Activated CD4-positive, CD25-positive, alpha-beta regulatory T cell (primary cell): Measurements from ENCODE around the gene PDZRN4.
"Not testable (repeated sequence)": the region's sequence is repeated elsewhere in the genome, so short reads cannot be mapped to it uniquely, and the experiment has no call there.

Source experiments
- DNase-seq, 4 experiments: peaks; one replicate each; lab custom pipeline; 2025; lab: John Stamatoyannopoulos, UW

Gene PDZRN4

DNA sequence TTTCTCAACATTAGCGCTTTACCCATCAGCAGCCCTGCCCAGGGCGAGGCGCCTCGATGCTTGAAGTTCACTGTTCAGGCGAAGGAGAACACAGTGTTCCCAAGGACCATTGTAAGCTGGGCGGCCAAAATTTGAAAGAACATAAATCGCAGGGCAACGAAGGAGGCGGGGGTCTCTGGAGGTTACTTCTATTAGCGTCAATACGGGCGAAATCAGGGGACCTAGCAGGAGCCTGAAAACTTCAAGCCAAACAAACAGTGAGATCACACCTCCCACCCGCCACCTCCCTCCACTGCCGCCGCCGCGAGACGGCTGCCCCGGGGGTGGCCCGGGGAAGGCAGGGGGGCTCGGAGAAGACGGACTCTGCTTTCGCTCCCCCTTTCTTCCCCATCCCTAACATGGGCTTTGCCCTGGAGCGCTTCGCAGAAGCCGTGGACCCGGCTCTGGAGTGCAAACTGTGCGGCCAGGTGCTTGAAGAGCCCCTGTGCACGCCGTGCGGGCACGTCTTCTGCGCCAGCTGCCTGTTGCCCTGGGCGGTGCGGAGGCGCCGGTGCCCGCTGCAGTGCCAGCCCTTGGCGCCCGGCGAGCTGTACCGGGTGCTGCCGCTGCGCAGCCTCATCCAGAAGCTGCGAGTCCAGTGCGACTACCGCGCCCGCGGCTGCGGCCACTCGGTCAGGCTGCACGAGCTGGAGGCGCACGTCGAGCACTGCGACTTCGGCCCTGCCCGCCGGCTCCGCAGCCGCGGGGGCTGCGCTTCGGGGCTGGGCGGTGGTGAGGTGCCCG is at the start of gene PDZRN4:
Gene PDZRN4, plus strand, starts transcription at position 263 of the 783 bp plus-strand sequence.
- DNase-seq: no peak

DNA sequence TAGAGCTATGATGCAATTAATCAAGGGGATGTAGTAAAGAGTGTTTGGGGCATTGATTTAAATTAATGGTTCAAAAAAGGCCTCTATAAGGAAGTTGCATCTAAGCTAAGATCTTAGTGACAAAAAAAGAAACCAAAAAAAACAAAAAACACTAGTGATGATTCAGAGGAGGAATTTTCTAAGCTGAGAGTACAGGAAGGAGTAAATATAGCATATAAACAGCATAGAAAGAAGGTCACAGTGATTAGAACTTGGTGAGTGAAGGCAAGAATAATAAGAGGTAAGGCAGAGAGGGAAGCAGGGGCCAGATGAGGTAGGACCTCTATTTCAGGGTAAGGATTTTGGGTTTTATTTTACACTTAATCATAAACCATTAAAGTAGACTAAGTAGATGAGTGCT is 48.0 kb upstream of the PDZRN4 start:
- DNase-seq: no peak

DNA sequence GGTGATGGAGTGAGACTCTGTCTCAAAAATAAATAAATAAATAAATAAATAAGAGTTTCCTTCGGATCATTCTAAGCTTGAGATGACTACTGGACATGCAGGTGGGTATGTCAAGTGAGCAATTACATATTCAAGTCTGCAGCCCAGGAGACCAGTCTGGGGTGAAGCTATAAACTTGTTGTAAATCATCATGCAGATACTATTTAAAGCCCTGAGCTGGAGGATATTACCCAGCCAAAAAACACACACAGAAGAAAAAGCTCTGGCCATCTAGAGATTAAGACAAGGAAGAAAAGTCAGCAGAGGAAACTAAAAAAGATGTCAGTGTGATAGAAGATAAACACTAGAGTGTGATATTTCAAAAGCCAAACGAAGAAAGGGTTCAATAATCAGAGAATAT is 47.0 kb upstream of the PDZRN4 start:
- no peak for DNase-seq

DNA sequence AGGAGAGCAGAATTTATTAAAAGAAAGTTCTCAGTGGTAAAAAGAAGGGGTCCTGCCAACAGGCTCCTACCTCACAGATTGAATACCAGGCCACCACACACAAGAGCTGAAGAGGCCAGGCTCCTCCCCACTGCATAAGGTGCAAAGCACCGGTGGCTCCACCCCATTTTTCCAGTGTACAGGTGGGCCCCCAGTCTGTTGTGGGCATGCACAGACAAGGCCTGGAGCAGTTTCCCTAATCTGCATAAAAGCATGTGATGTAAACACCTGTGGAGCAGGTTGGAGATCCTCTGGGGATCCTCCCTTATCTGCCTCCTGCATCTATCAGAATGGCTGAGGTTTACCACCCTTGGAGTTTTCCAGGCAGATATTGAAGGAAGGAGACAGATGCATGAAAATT is 45.7 kb upstream of the PDZRN4 start:
- no peak for DNase-seq

DNA sequence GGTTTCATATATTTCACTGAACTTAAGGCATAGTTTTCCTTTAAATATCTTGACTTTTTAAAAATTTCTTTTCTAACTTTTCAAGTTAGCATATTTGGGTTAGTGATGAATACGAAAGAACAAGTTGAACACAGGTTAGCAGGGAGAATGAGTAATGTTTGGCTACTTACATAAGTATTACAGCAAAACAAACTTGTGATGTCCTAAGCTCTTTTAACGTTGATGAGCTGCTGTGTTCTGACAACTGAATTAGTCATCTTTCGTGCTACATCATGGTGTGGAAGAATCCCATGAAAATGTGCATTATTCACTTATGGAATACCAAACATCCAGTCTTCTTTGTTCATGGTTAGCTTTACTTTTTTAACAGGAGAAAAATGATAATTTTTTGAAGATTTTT is 36.3 kb upstream of the PDZRN4 start:
- DNase-seq: no peak

DNA sequence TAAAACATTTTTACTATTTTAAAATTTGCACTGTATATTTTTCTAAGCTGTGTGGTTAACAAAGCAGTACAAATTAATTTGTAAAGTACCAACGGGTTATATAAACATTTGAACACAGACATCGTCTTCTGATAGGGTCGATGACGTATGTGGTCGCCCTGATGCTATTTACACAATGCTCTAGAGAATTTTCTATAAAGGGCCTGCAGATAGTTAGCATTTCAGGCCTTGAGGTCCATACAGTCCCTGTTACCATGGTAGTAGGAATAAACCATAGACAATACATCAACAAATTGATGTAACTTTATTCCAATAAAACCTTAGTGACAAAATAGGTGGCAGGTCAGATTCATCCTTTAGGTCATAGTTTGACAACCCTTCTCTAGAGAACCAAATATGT is 25.7 kb upstream of the PDZRN4 start:
- DNase-seq: no peak

DNA sequence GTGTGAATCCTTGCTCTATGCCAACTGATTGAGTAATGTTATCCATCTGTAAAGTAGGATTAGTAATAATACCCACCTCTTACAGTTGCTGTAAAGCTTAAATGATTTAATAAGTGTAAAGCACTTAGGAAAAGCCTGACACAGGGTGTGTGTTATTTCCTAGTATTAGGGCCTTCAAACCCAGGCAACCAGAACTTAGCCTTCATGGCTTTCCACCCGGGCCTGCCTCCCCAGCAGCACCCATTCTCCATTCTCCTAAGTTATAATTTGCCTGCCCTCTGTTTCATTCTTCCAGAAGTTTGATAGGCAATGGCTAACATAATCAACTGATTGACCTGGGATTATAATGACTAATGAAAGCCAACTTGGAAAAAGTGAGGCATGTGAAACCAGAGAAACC is 20.4 kb upstream of the PDZRN4 start:
- DNase-seq: no peak

DNA sequence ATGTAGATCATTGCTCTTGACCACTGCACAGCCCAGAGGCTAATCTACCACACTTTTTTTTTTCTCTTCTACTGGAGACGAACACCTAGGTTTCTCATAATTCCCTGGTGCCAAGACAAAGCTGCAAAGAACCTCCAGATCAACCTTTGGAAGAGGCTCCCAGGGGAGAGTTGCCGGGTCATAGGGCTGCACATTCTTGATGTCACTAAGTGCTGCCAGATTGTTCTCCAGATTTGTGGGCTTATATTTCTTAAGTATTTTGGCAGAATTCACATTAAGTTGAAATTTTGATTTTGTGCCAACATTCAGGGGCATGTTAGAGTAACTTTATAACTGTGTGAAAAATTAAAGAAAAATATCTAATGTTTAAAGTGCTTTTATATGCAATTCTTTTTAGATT is 13.5 kb upstream of the PDZRN4 start:
- DNase-seq: no peak

DNA sequence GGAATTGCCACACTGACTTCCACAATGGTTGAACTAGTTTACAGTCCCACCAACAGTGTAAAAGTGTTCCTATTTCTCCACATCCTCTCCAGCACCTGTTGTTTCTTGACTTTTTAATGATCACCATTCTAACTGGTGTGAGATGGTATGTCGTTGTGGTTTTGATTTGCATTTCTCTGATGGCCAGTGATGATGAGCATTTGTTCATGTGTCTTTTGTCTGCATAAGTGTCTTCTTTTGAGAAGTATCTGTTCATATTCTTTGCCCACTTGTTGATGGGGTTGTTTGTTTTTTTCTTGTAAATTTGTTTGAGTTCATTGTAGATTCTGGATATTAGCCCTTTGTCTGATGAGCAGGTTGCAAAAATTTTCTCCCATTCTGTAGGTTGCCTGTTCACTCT is 8.6 kb upstream of the PDZRN4 start:
- DNase-seq: not testable (repeated sequence)

DNA sequence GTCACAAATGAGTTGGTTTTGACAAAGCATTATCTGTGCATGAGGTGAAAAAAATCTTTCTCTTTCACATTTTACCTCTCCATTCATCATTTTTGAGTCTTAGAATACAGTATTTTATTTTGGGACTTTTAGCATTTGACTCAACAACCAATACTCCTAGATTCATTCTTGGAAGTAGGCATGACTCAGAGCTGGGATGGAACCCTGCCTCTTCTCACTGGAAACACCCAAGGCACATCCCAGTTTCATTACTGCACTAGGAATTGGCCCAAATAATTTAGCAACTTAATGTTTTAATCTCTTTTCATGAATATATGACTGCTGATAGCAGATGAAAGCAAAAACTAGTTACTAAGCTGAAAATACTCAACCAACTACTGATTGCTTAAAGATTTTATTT is 3.3 kb upstream of the PDZRN4 start:
- no peak for DNase-seq

DNA sequence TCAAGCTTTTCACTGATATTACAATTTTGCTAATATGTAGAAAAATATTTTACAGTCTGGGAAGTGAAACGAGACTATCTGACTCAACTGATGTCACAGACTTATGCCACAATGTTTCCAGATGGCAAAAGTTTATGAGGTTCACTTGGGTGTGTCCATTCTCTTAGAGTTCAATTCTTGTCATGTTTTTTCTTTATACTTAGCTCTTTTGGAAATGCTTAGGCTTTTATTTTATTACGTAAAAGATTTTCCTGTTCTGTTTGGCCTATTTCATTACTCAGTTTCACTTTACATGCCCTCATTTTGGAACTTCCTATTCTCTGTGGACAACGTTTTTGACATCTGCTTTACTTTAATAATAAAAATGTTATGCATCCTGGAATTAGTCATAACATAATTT is 2.1 kb upstream of the PDZRN4 start:
- no peak for DNase-seq

DNA sequence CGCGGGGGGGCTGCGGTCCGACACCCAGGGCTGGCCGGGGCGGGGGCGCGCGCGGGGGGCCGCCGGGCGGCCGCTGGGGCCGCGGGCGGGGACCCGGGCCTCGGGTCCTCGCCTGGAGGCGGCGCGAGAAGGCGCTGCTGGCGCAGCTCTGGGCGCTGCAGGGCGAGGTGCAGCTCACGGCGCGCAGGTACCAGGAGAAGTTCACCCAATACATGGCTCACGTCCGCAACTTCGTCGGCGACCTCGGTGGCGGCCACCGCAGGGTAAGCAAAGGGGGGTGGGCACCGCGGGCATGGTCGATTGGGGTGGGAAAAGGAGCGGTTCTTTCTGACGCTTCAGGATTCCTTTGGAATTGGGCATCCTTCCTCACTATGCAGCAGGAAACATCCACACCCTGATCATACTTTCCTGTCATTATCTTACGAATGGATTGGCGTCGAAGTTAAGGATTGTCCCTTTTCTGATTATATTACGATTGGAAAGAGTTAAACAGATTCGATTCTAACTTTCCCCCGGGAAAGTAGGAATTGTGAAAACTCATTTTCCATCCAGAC is 798 bp downstream of the PDZRN4 start:
- DNase-seq: no peak

DNA sequence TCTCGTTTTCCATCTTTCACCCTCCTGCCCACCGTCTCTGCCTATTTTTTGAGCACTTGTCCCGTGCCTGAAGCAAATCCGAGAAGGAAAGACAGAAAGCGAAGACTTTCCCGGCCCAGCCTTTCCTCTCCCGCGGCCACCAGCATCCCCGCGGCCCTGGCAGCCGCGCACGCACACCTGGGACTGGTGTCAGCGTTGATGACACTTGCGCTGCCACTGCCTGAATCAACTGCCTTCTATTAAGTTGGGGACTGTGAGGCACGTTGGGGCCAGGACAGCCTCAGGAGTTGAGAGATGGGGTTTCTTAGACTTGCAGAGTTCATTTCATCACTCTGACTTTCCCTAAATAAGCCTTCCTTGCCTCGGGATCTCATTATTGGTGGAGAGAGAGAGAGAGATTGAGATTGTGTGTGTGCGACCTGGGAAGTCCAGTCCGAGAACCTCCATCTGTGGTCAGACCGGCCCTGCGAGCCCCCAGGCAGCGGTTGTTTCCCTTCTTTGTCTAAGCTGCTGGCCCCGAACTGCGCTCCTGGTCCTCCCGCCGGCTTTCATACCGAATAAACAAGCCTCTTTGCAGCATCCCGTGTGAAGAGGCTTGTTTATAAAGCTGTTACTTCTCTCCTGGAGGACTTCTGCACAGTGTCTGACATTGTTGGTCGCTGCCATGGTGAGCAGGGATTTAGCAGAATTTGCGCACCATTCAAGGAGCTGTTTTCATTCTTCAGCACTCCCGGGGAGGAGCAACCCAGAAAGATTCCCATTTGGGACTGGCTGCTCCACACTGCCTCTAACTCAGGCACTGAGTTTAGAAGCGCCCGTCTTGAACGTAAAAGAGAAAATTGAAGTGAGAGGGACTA is 1.5 kb downstream of the PDZRN4 start:
- DNase-seq: no peak

DNA sequence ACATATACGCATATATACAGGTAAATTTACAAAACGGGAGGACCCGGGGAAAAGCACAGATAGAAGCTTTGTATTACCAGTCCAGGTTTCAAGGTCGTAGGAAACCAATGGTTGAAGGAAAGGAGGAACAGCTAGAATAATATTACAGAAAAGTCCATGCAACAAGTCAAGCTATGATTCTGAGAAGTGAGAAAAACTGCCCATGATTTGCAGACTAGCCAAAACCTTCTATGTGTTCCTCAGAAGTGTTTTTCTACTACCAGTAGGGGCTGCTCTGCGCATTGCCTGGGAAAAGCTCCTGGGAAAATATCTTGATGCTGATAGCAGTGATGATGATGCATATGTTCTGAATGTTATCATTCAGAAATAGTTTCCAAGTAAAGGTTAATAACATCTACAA is 2.2 kb downstream of the PDZRN4 start:
- DNase-seq: no peak

DNA sequence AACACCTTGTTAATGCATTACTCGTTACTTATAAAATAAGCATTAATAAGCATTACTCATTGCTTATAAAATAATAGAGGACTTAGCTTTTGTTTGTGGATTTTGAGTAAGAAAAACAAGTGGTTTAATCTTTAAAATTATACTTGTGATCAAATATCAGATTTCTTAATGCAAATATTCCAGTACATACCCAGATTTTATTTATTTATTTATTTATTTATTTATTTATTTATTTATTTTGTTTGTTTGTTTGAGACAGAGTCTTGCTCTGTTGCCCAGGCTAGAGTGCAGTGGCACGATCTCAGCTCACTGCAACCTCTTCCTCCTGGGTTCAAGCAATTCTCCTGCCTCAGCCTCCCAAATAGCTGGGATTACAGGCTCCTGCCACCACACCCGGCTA is 3.4 kb downstream of the PDZRN4 start:
- not testable (repeated sequence) for DNase-seq

DNA sequence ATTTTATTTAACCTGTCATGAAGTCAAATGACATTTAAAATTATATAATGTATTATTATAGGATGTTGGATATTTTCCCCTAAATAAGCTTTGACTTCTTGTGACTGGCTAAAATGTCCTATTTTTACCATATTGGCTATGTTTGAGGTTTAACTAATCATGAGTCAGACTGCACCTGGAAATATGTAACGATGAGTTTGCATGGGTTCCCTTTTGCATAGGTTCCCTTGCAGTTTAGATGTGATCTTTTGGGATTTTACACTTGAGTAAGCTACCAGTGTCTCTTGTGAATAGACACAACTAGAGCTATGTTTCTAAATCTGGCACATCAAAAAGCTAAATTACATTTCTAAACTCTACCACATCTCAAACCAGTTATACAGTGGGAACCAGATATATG is 5.2 kb downstream of the PDZRN4 start:
- DNase-seq: no peak

DNA sequence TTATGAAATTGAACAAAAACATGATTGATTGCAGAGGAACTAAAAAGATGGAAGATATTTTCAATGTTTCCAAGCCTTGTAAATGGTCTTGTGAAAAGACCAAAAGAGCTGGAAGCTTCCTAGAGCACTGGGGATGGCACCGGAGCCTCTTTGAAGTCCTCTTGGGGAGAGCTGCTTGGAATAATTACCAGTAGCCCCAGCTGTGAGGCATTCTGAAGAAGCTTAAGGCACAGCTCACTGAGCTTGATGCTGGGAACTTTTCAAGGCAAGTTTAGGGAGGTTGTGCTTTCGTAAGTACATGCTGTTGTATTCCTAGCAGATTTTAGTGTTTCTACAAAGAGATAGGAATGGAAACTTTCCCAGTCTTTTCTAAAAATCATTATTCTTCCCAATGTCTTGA is 13.9 kb downstream of the PDZRN4 start:
- DNase-seq: no peak

DNA sequence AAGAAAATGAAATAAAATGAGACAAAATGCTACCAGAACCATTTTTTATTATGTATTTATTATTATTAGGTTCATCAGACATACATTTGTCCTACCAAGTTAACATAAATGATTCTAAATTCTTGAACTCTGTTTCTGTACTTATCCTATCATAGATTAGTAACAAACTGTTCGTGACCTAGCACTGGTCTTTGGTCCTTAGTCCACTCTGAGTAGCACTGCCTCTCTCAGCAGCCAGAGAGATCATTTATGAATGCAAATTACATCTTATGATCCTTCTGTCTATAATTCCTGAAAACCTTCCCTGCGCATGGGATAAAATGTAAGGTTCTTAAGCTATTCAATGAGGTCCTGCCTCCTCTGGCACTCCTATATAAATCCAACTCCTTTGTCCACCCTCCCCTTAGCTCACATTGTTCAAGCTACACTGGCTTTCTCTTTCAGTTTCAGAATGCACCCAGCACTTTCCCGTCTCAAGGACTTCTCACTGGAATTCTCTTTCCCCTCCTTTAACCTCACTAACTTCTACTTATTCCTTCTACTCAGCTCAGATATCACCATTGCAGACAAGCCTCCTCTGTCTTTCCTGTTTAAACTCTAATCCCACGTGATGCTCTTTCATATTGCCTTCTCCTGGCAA is 17.1 kb downstream of the PDZRN4 start:
- DNase-seq: no peak

DNA sequence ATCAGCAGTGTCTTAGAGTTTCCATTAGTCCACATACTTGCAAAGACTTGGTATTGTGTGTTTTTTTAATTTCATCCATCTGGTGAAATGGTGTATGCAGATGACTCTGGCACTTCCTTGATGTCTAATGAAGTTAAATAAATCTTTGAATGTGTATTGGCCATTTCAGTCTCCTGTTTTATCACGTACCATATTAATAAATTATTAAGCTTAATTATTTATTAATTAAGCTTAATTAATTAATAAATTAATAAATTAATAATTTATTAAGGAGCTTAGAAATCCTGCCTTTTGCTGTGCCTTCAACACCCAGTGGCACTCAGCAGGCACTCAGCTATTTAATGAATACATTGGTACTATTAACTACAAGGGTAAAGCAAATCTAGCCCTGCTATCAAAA is 18.2 kb downstream of the PDZRN4 start:
- no peak for DNase-seq

DNA sequence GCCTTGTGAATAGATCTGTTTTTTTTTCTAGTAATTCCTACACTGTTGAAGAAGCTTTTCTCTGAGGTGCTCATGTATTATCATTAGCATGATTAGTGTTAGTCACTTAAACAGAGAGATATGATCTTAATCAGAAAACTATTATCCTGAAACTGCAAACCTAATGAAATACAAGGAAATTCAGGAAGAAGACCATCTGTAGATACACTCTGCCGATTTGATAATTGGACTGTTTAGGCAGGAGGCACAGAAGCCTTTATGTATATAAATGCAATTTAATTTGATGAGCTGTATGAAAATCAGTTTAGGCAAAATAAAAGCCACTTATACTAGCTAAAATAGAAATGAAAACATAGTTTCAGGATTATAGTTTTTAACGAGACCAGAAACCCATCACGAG is 23.3 kb downstream of the PDZRN4 start:
- no peak for DNase-seq

DNA sequence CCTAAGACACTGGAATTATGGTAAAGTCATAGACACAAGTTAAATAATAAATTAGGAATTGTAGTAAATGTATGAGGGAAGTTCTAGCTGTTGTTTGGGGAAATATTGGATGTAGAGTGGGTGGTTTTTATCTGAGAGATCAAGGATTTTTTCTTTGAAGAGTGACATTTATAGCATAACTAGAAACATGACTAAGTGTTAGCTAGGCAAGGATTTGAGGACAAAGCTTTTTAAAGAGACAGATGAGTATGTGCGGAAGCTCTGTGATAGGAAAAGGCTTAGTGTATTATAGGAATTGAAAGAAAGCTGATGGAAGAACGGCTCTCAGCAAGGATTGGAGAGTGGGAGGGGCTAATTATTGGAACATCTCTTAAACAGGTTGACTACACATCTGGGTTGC is 24.5 kb downstream of the PDZRN4 start:
- DNase-seq: no peak

DNA sequence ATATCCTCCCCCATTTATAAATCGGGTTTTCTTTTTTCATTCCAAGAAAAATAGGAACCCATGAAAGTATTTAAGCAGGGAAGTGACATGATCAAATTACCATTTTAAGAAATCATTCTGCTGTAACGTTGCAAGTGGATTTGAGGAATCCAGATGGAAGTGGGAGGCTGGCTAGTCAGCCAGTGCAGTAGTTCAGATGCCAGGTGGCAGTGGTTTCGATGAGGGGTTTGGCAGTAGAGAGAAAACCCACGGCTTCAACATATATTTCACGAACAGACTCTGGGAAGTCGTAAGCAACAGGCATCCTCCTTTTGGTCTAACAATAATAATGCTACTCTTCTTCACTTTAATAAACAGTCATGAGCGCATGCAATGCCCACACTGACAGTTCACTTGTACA is 25.0 kb downstream of the PDZRN4 start:
- DNase-seq: no peak

DNA sequence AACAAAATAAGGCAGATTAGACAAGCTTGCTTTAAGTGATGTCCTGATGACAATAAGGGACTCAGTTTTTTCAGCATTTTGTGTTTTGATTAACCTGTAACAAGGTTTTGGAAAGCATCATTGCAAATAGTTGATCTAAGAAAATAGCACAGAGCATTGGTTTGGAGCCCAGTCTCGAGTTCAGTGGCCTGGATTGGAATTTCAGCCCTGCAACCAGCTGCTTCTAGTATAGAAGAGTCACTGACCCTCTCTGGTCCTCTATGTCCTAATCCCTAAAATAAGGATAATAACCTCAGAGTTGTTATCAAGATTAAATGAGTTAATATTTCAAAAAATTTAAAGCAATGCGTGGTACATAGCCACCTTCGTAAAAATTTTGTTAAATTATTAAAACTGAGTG is 25.5 kb downstream of the PDZRN4 start:
- no peak for DNase-seq
